Loucy (cell line): ENCODE results near the gene NUS1.
"Not testable (repeated sequence)": the region's sequence is repeated elsewhere in the genome, so short reads cannot be mapped to it uniquely, and the experiment has no call there.

ENCODE experiments used
- CTCF ChIP-seq: fragments of 200-600 bp; sonication (generic); conservative IDR thresholded peaks from 2 replicates; pipeline ENCODE4 v1.5.1; 2014; ENCODE audit warnings: mild to moderate bottlenecking, antibody characterized with exemption, low read length
- EZH2phosphoT487 ChIP-seq: fragments of 200-600 bp; IDR thresholded peaks from 2 replicates; pipeline ENCODE4 v1.6.1; 2018; ENCODE audit warnings: antibody characterized with exemption, mild to moderate bottlenecking, moderate library complexity, borderline replicate concordance

DNA sequence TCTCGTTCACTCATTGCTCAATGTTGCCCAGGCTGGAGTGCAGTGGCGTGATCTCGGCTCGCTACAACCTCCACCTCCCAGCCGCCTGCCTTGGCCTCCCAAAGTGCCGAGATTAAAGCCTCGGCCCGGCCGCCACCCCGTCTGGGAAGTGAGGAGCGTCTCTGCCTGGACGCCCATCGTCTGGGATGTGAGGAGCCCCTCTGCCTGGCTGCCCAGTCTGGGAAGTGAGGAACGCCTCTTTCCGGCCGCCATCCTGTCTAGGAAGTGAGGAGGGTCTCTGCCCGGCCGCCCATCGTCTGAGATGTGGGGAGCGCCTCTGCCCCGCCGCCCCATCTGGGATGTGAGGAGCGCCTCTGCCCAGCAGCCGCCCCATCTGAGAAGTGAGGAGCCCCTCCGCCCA lies 75.4 kb downstream of the NUS1 start:
- TF ChIP-seq CTCF, EZH2phosphoT487: not testable (repeated sequence)
